Keratinocyte (primary cell): ENCODE measurements around the gene TGFBI.

Experiments used
- EZH2 ChIP-seq: IDR thresholded peaks from one replicate; pipeline ENCODE4 v1.6.1; 2012; ENCODE audit warnings: inconsistent platforms, mild to moderate bottlenecking, low read length, moderate library complexity
- TF ChIP-seq, protein P1 (sequence below), 3 experiments: IDR thresholded peaks in 1 of 3; conservative IDR thresholded peaks in 1 of 3; optimal IDR thresholded peaks in 1 of 3; 2 replicates in 2 of 3; 3 replicates in 1 of 3; pipeline versions ENCODE3 to v1.5.1; 2011; ENCODE audit warnings: low read length in 3 of 3, mild to moderate bottlenecking in 3 of 3, moderate library complexity in 2 of 3, control low read depth in 1 of 3, inconsistent platforms in 1 of 3; ENCODE audit not compliant: insufficient read depth in 2 of 3; ENCODE audit errors: extremely low read depth in 1 of 3

DNA sequence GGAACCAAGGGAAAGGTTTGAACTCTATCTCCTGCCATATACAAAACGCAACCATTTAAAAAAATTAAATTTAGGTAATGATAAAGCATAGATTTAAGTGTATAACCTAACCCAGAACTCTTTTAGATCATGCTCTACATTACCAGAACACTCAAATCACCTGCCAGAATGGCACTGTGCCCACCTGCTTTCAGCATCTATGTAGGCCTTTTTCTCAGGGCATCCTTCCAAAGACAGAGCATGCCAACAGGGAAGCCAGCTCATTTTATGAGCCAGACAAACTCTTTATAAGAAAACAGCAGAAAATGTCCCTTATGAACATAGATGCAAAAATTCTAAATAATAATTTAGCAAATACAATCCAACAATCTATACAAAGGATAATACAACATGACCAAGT lies 55.9 kb downstream of the TGFBI start:
- TF ChIP-seq, protein P1, sequence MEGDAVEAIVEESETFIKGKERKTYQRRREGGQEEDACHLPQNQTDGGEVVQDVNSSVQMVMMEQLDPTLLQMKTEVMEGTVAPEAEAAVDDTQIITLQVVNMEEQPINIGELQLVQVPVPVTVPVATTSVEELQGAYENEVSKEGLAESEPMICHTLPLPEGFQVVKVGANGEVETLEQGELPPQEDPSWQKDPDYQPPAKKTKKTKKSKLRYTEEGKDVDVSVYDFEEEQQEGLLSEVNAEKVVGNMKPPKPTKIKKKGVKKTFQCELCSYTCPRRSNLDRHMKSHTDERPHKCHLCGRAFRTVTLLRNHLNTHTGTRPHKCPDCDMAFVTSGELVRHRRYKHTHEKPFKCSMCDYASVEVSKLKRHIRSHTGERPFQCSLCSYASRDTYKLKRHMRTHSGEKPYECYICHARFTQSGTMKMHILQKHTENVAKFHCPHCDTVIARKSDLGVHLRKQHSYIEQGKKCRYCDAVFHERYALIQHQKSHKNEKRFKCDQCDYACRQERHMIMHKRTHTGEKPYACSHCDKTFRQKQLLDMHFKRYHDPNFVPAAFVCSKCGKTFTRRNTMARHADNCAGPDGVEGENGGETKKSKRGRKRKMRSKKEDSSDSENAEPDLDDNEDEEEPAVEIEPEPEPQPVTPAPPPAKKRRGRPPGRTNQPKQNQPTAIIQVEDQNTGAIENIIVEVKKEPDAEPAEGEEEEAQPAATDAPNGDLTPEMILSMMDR (optimal IDR thresholded peaks at IDR 0.05 in 1 of 3, IDR thresholded peaks at IDR 0.05 in 1 of 3, conservative IDR thresholded peaks at IDR 0.05 in 1 of 3; ENCODE audit: extremely low read depth in 1 of 3, insufficient read depth in 2 of 3, low read length in 3 of 3), result no peak
- TF ChIP-seq EZH2, result no peak
